ENCODE measurements around the gene CTR9. TPM values are rescaled to one million over a fixed set of nuclear protein-coding genes. Genes with fewer than 3 reads are reported as not detected.

Gene CTR9
- polyA plus RNA-seq, 12 donors, result 27.2 to 55.8 (median 34.0) TPM; not detected in 1

- peak; percentile 96 for DNase-seq
Measured at GRCh38 chr11:10735481-10736475, 15.3 kb upstream of the CTR9 start.

- DNase-seq, result no peak
Measured at GRCh38 chr11:10742460-10743208, 8.4 kb upstream of the CTR9 start.

- no peak for DNase-seq
Measured at GRCh38 chr11:10743354-10744000, 7.6 kb upstream of the CTR9 start.

- DNase-seq, result no peak
Measured at GRCh38 chr11:10744206-10744605, 6.8 kb upstream of the CTR9 start.

- DNase-seq, result no peak
Measured at GRCh38 chr11:10746871-10747270, 4.2 kb upstream of the CTR9 start.

GRCh38 chr11:10747733-10748132 is 3.3 kb upstream of the CTR9 start:
- DNase-seq, result no peak

- no peak for DNase-seq
Measured at GRCh38 chr11:10749476-10749875, 1.6 kb upstream of the CTR9 start.

GRCh38 chr11:10751581-10751940 is 515 bp downstream of the CTR9 start:
- no peak for DNase-seq

GRCh38 chr11:10752061-10752460 is 1.0 kb downstream of the CTR9 start:
- DNase-seq, result no peak

- no peak for DNase-seq
Measured at GRCh38 chr11:10752486-10752885, 1.4 kb downstream of the CTR9 start.

GRCh38 chr11:10758957-10759356 is 7.9 kb downstream of the CTR9 start:
- DNase-seq, result no peak

- DNase-seq, result no peak
Measured at GRCh38 chr11:10761085-10761698, 10.1 kb downstream of the CTR9 start.

- no peak for DNase-seq
Measured at GRCh38 chr11:10762185-10762584, 11.1 kb downstream of the CTR9 start.

GRCh38 chr11:10762913-10763421 is 11.9 kb downstream of the CTR9 start:
- no peak for DNase-seq

GRCh38 chr11:10763766-10764165 is 12.7 kb downstream of the CTR9 start:
- no peak for DNase-seq

- DNase-seq, result no peak
Measured at GRCh38 chr11:10764412-10764811, 13.4 kb downstream of the CTR9 start.

GRCh38 chr11:10770626-10771254 is 19.7 kb downstream of the CTR9 start:
- DNase-seq, result peak; percentile 42

- DNase-seq, result no peak
Measured at GRCh38 chr11:10771457-10771856, 20.4 kb downstream of the CTR9 start.

- no peak for DNase-seq
Measured at GRCh38 chr11:10774811-10775210, 23.8 kb downstream of the CTR9 start.

GRCh38 chr11:10777393-10777793 is 26.3 kb downstream of the CTR9 start:
- DNase-seq, result no peak

- no peak for DNase-seq
Measured at GRCh38 chr11:10777806-10778205, 26.8 kb downstream of the CTR9 start.

Measured in muscle of arm (tissue), 12 donors.